Heart right ventricle (tissue), 16 donors: ENCODE data around the gene PRR32. TPM values are rescaled to one million over a fixed set of nuclear protein-coding genes. Genes with fewer than 3 reads are reported as not detected.

Experiments
- ATAC-seq, 8 donors: fragments of 200-7000 bp; cut with Tn5 transposase; one replicate each; pipeline ENCODE4 v1.9.1; 2020; ENCODE audit warnings: mild to moderate bottlenecking in 8 of 8, moderate library complexity in 8 of 8, moderate number of reproducible peaks in 1 of 8
- DNase-seq, 2 donors: peaks; one replicate each; pipeline ENCODE4 v3.0.0-alpha.2; 2020
- H3K27ac ChIP-seq, 10 donors: fragments of 200-600 bp; sonication (generic) in 2 of 10; one replicate each; pipeline versions ENCODE4 v1.5.0 to v1.8.0; 2020 to 2022; ENCODE audit warnings: mild to moderate bottlenecking in 3 of 10
- H3K27me3 ChIP-seq, 7 donors: fragments of 200-600 bp; one replicate each; pipeline ENCODE4 v1.8.0; 2021 to 2022; ENCODE audit warnings: mild to moderate bottlenecking in 2 of 7
- H3K36me3 ChIP-seq, 9 donors: fragments of 200-600 bp; sonication (generic) in 1 of 9; one replicate each; pipeline versions ENCODE4 v1.5.0 to v1.8.0; 2020 to 2022; ENCODE audit warnings: mild to moderate bottlenecking in 2 of 9
- H3K4me1 ChIP-seq, 9 donors: fragments of 200-600 bp; sonication (generic) in 1 of 9; one replicate each; pipeline versions ENCODE4 v1.5.0 to v1.8.0; 2020 to 2022; ENCODE audit warnings: mild to moderate bottlenecking in 4 of 9
- H3K4me3 ChIP-seq, 10 donors: fragments of 200-600 bp; sonication (generic) in 2 of 10; one replicate each; pipeline versions ENCODE4 v1.5.0 to v1.8.0; 2020 to 2022; ENCODE audit warnings: mild to moderate bottlenecking in 7 of 10, moderate library complexity in 2 of 10
- H3K9me3 ChIP-seq, 11 donors: fragments of 200-600 bp in 10 of 11; sonication (generic) in 2 of 11; one replicate each; pipeline versions ENCODE4 v1.5.0 to v1.8.0; 2013 to 2022; ENCODE audit warnings: mild to moderate bottlenecking in 2 of 11, control low read depth in 1 of 11, moderate library complexity in 1 of 11
- CTCF ChIP-seq, 9 donors: fragments of 200-600 bp; sonication (generic) in 2 of 9; IDR thresholded peaks; one replicate each; pipeline versions ENCODE4 v1.5.0 to v1.8.0; 2021 to 2022; ENCODE audit warnings: antibody characterized with exemption in 9 of 9, mild to moderate bottlenecking in 5 of 9, moderate library complexity in 1 of 9
- WGBS, 2 donors: extraction: QIAGEN DNeasy Blood & Tissue Kit; methylation state at CpG; one replicate each; pipeline ENCODE4 v1.1.7; 2013; ENCODE audit warnings: inconsistent platforms in 1 of 2; 5-methylcytosine and 5-hydroxymethylcytosine counted together
- intact Hi-C, 10 donors: fragments of 100-400 bp; cut with DNase I; formaldehyde crosslinking; loops; one replicate each; pipeline versions ENCODE4 v1.11.1 to v1.14.2; 2022
- polyA plus RNA-seq, 2 donors: library from polyadenylated mRNA; stranded (reverse); fragments of 200-250 nt; gene quantifications; one replicate each; pipeline ENCODE4 v1.2.3, GENCODE V29; 2013
- total RNA-seq, 10 donors: library from RNA; stranded (reverse); fragmentation: NEBNext Ultra II Directional in 3 of 10; extraction: Animal tissue kit (Norgen Biotek cat#: 25700) in 3 of 10; gene quantifications; one replicate each; pipeline versions ENCODE4 v1.2.1 to v1.2.4, GENCODE V29; 2021 to 2023
- donor health status: Arrhythmogenic right ventricular cardiomyopathy.
- donor health status: ischemic (EF 13 %, LVEDD 7.1; RV severe dilation, severe dysfunction).
- donor health status: healthy with polysubstance abuse.
- donor health status: DM: no; HTN: yes; CAD: no.
- donor health status: DM: no; HTN: no; CAD: no.
- donor health status: ischemic (EF 25% LVEDD 6.9; RV normal size, moderate dysfunction).
- donor health status: ischemic (EF 25% LVEDD 5.7; RV mildly dilated, moderate dysfunction).
- donor health status: healthy.
- donor health status: DM: yes; HTN: yes; CAD: no.
- donor health status: Ischemic cardiomyopathy.
- donor health status: ischemic (EF 35%, LVEDD 5.7; RV mildly dilated, moderate dysfunction).
- donor health status: nonischemic (EF 11% LVEDD 7.7; RV severe dilation, severe dysfunction).
- donor health status: DM: yes; HTN: yes; CAD: no.
- donor health status: PGD.
- donor health status: ischemic (EF 29% LVEDD 5.4; RV normal size, mild dysfunction).
- donor health status: nonischemic (EF 23%, LVEDD 6.1; RV moderate dilation, normal function).

Gene PRR32
- total and polyA plus RNA-seq, 12 donors = 0.24 to 0.46 (median 0.28) TPM; not detected in 7

DNA sequence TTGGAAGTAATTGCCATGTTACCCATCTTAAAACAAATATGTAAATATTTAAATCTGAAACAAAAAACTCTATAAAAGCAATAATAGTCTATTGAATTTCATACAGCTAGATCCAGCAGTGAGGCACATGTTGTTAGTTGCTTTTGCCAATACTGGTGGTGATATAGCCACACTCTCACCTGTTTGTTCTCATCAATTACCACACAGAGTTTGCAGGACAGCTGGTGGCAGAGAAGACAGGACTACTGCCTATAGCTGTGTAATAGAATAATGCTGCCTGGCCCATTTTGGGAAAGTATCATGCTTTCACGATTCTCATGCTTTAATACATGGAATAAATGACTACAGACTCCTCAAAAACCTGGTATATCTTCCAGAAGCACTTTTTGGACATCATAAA is 3.7 kb upstream of the PRR32 start:
- no peak for ATAC-seq
- WGBS, 2 donors = 39 to 55% methylated on average over 1 of the region's 1 CpG

GRCh38 chrX:126820700-126821420 is 1.3 kb downstream of the PRR32 start:
- Histone ChIP-seq H3K4me1 (no peaks in the 10 kb centered on the region), H3K27me3 (no peaks in the 10 kb centered on the region), H3K9me3 (peaks cover 0 to 5% (median 0%) of the 10 kb centered on the region in 11 donors), H3K4me3 (no peak overlapping the region), H3K36me3 (no peaks in the 10 kb centered on the region), H3K27ac (peak overlapping the region in 2 of 10 donors; percentile 40 to 58)
- TF ChIP-seq CTCF (IDR thresholded peaks at IDR 0.05) = peak in 2 of 9 donors; percentile 6 to 12
- intact Hi-C loops = no loop called here
- peak; percentile 4 to 23 for DNase-seq
- 62 to 65% methylated on average over 13 of the region's 13 CpGs for WGBS, 2 donors
- peak; percentile 34 to 98 (median 78) for ATAC-seq

More for the DNA sequence above, 3.7 kb upstream of the PRR32 start:
- no peak overlapping the region for H3K27ac ChIP-seq
- H3K36me3 ChIP-seq = no peaks in the 10 kb centered on the region
- H3K9me3 ChIP-seq = peaks cover 0 to 5% (median 0%) of the 10 kb centered on the region in 11 donors
- H3K27me3 ChIP-seq = no peaks in the 10 kb centered on the region
- H3K4me1 ChIP-seq = no peaks in the 10 kb centered on the region
- no peak for DNase-seq
- intact Hi-C loops = no loop called here
- H3K4me3 ChIP-seq = no peak overlapping the region
- no peak for TF ChIP-seq CTCF (IDR thresholded peaks at IDR 0.05)

DNA sequence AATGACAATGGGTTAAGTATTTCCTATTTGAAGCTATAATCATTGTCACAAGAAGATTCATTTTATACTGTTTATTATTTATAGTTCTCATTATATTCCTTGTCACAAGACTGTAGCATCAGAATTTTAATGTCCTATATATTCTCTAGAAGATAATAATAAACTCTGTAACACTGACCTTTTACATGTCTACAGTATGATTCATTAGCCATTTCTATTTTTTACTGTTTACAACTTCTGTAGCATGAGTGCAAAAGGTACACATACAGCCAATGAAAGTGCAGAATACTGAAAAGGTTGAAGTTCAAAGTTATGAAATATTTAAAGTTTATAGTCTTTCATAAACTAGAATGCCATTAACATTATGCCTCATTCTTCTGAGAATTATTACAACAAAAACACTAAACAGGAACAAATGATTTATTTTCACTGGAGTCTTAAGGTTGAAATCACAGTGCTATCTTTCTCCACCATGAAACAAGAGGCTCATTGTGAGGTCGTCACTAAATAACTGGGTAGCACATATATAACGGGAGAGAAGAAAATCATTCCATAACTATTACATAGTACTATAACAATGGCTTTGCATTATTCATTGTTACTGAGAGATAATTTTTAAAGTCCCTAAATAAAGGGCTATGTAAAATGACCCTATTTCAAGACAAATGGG is 4.9 kb downstream of the PRR32 start:
- Histone ChIP-seq H3K36me3 (no peaks in the 10 kb centered on the region), H3K27ac (no peak overlapping the region), H3K27me3 (no peaks in the 10 kb centered on the region), H3K4me1 (no peaks in the 10 kb centered on the region), H3K9me3 (no peaks in the 10 kb centered on the region), H3K4me3 (no peak overlapping the region)
- no peak for TF ChIP-seq CTCF (IDR thresholded peaks at IDR 0.05)
- intact Hi-C loops = no loop called here
- DNase-seq (no peak), ATAC-seq (no peak)
- 59 to 76% methylated on average over 2 of the region's 2 CpGs for WGBS, 2 donors

- DNase-seq (no peak), ATAC-seq (no peak)
- H3K27me3 ChIP-seq = no peaks in the 10 kb centered on the region
- no peak overlapping the region for H3K4me3 ChIP-seq
- no peaks in the 10 kb centered on the region for H3K9me3 ChIP-seq
- H3K36me3 ChIP-seq = no peaks in the 10 kb centered on the region
- intact Hi-C loops = no loop called here
- no peak overlapping the region for H3K27ac ChIP-seq
- no peaks in the 10 kb centered on the region for H3K4me1 ChIP-seq
- WGBS, 2 donors = 61 to 68% methylated on average over 1 of the region's 1 CpG
- TF ChIP-seq CTCF (IDR thresholded peaks at IDR 0.05) = no peak
Observed at GRCh38 chrX:126825566-126826193, 6.2 kb downstream of the PRR32 start.
